Ovary (tissue), 10 donors: ENCODE results near the gene STAT5B. TPM values are rescaled to one million over a fixed set of nuclear protein-coding genes. Genes with fewer than 3 reads are reported as not detected.

Source experiments
- DNase-seq, 5 donors: peaks; one replicate each; pipeline ENCODE4 v3.0.0-alpha.2; 2019 to 2020
- H3K27ac ChIP-seq, 2 donors: fragments of 200-600 bp; one replicate each; pipeline versions ENCODE4 v1.5.1 to v1.8.0; 2019 to 2022
- H3K27me3 ChIP-seq: fragments of 200-600 bp; one replicate; pipeline ENCODE4 v1.8.0; 2022
- H3K36me3 ChIP-seq: fragments of 200-600 bp; sonication (generic); one replicate; pipeline ENCODE4 v1.5.1; 2019
- H3K4me1 ChIP-seq: one replicate; pipeline ENCODE4 v1.8.1; 2013; ENCODE audit warnings: mild to moderate bottlenecking, moderate library complexity; ENCODE audit not compliant: insufficient read depth
- H3K4me3 ChIP-seq: fragments of 200-600 bp; sonication (generic); one replicate; pipeline ENCODE4 v1.5.1; 2017
- H3K9me3 ChIP-seq, 2 donors: fragments of 200-600 bp in 1 of 2; sonication (generic) in 1 of 2; one replicate each; pipeline versions ENCODE4 v1.5.1 to v1.8.1; 2013 to 2019; ENCODE audit warnings: mild to moderate bottlenecking in 1 of 2, moderate library complexity in 1 of 2
- CTCF ChIP-seq, 3 donors: fragments of 450-650 bp in 2 of 3; fragments of 200-600 bp in 1 of 3; IDR thresholded peaks; one replicate each; pipeline versions ENCODE4 v1.5.1 to v1.8.0; 2016 to 2022; ENCODE audit warnings: antibody characterized with exemption in 3 of 3, mild to moderate bottlenecking in 1 of 3
- EP300 ChIP-seq: sonication (generic); formaldehyde crosslinking; IDR thresholded peaks from one replicate; pipeline ENCODE4 v1.6.1; 2017; ENCODE audit warnings: antibody characterized with exemption
- POLR2A ChIP-seq: fragments of 450-650 bp; IDR thresholded peaks from one replicate; pipeline ENCODE4 v1.6.1; 2017; ENCODE audit warnings: antibody characterized with exemption, mild to moderate bottlenecking, moderate library complexity
- WGBS, 3 donors: extraction: QIAGEN DNeasy Blood & Tissue Kit in 1 of 3; methylation state at CpG; one replicate each; pipeline versions ENCODE4 v1.1.5 to v1.1.7; 2013 to 2017; 5-methylcytosine and 5-hydroxymethylcytosine counted together
- intact Hi-C, 4 donors: fragments of 100-400 bp; cut with DNase I; formaldehyde crosslinking; loops; one replicate each; pipeline versions ENCODE4 v1.11.0 to v1.15.1; 2022 to 2023
- long read RNA-seq, 3 donors: library from polyadenylated mRNA in 2 of 3; unstranded in 2 of 3; transcript quantifications; one replicate each; pipeline ENCODE4 v2.0.0 and lab custom pipeline, GENCODE V29; 2021 to 2026
- polyA plus RNA-seq, 2 donors: library from polyadenylated mRNA; stranded (reverse); fragments of 200-250 nt in 1 of 2; fragments of 350-450 nt in 1 of 2; fragmentation: Illumina TruSeq in 1 of 2; extraction: RNeasy Lipid Tissue Mini Kit (QIAGEN cat#74804) in 1 of 2; gene quantifications; one replicate each; pipeline ENCODE4 v1.2.3, GENCODE V29; 2013 to 2014
- total RNA-seq, 7 donors: library from RNA; depleted of rRNA in 2 of 7; stranded (reverse); fragments of >200 nt in 2 of 7; fragmentation: NEBNext Ultra II Directional in 3 of 7; extraction: Animal tissue kit (Norgen Biotek cat#: 25700) in 3 of 7; gene quantifications; one replicate each; pipeline versions ENCODE4 v1.1.0 to v1.2.4, GENCODE V29; 2016 to 2023
- donor health status: DM: no; HTN: no; CAD: no; lungs with moderate emphysema.
- donor health status: DM: no; HTN: no; CAD: no.
- donor health status: Bipolar disorder and iron deficiency.
- donor health status: DM: yes; HTN: yes; CAD: no.
- donor health status: DM: no; HTN: no; CAD: no.
- donor health status: DM: yes; HTN: yes; CAD: no.

STAT5B gene
- total RNA-seq (100 to 1,000 TPM in 4 of 7 donors, 10 to 100 TPM in 3; 66.7 to 176 (median 128) TPM), polyA plus RNA-seq (100 to 1,000 TPM in 1 of 2 donors, 10 to 100 TPM in 1; 66.1 to 108 TPM)
- long read RNA-seq, donor 1, full-length matches to known transcripts: 3 of 81 reads
- long read RNA-seq, donor 1, partial matches to known transcripts: 66 of 81 reads
- long read RNA-seq, donor 1, other reads (novel, unspliced or antisense): 12 of 81 reads
- long read RNA-seq, donor 2, full-length matches to known transcripts: 9 of 9 reads
- long read RNA-seq, donor 2, partial matches to known transcripts: 0 of 9 reads
- long read RNA-seq, donor 2, other reads (novel, unspliced or antisense): 0 of 9 reads
- long read RNA-seq, donor 3, full-length matches to known transcripts: 237 of 421 reads
- long read RNA-seq, donor 3, partial matches to known transcripts: 50 of 421 reads
- long read RNA-seq, donor 3, other reads (novel, unspliced or antisense): 134 of 421 reads

GRCh38 chr17:42276359-42276608 is at the start of gene STAT5B:
STAT5B (minus strand) TSS chr17:42276391; CDS start chr17:42232127, 44,264 bp downstream.
- no peaks in the 10 kb centered on the region for H3K27me3 ChIP-seq
- H3K27ac ChIP-seq: peak within 1 kb of the TSS; percentile 78 to 86
- H3K36me3 ChIP-seq: no peaks in the 10 kb centered on the region
- intact Hi-C loops: no loop called here
- no peaks in the 10 kb centered on the region for H3K9me3 ChIP-seq
- H3K4me1 ChIP-seq: peaks cover 3% of the 10 kb centered on the region
- TF ChIP-seq EP300: no peak
- TF ChIP-seq POLR2A: peak; percentile 67
- WGBS, 3 donors: 0 to 1% methylated on average over 19 to 42 of the region's 47 CpGs; no CpG with 5 or more reads in 1 of the 3 donors
- H3K4me3 ChIP-seq: peak within 1 kb of the TSS; percentile 82
- peak; percentile 67 to 85 (median 77) for DNase-seq

- H3K4me3 ChIP-seq: no peak overlapping the region
- no peaks in the 10 kb centered on the region for H3K36me3 ChIP-seq
- H3K9me3 ChIP-seq: no peaks in the 10 kb centered on the region
- WGBS, 3 donors: 67 to 82% (median 80%) methylated on average over 7 of the region's 7 CpGs
- H3K27me3 ChIP-seq: no peaks in the 10 kb centered on the region
- no peak for DNase-seq
- no peak for TF ChIP-seq CTCF (IDR thresholded peaks at IDR 0.05)
- TF ChIP-seq POLR2A: no peak
- no peak for TF ChIP-seq EP300
- intact Hi-C loops: no loop called here
- H3K27ac ChIP-seq: no peak overlapping the region
- peaks cover 3% of the 10 kb centered on the region for H3K4me1 ChIP-seq
These were observed 48.8 kb upstream of the STAT5B start for GRCh38 chr17:42325026-42325425.

DNA sequence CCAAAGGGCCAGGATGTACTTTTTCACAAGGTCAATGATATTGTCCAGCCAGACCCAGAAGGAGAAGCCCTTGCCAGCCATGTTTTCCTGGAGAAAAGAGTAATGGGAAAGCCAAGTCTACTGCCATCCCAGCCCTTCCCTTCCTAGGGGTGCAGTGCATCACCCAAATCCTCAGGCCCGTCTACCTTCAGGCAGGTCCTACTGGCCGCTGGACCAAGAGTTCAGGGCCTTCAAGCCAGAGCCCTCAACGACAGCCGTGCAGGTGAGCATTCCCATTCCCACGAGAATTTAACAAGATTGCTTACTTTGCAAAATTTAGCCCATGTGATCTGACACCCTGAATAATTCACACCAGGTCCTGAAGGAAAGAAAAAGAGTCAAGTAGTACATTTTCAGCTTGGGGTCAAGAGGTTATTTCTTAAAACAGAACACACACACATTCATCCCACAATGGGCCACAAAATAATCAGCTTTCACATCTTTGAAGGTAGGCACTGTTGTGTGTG is 47.1 kb upstream of the STAT5B start:
- DNase-seq: no peak
- intact Hi-C loops: loop anchor here (1.0 to 5.0 kb wide), 6 partner anchors 83 to 204 kb away; no protein-coding TSS in a partner anchor

DNA sequence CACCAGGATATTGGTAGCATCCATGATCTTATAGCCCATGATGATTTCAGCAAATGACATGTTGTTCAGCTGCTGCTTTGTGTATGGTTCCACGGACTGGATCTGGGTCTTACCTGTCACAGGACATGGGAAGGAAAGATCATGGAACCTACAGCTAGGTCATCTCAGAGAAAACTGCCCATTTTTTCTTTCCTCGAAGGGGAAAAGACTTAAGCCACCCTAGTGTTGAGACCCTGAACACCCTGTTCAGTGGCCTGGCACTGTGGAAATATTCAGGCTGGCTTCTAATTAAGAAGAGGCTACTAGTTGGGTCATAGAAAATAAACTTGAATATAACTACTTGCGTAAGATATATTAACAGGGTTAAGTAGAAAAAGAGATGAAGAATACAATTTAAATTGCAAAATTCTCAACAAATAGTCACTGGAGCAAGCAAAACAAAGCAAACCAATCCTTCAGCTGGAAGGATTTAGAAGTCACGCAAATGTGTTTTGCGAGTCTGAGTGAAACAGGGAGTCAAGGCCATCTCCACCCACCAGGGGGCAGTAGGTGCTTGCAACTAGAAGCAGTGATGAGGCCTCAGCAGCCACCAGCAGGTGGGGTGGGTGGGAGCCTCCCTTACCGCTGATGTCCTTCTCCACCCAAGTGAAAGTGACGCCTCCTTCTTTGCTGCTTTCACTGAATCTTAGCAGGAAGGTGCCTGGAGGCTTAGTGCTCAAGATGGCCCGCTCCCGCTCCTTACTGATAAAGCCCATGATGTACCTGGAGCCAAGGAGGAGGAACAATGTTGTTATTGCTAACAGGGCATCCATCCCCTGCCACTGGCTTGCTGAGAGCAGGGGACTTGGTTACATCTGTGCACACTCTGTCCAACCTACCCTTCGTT is 46.4 kb upstream of the STAT5B start:
- H3K9me3 ChIP-seq: no peaks in the 10 kb centered on the region
- H3K4me3 ChIP-seq: no peak overlapping the region
- peaks cover 3% of the 10 kb centered on the region for H3K4me1 ChIP-seq
- peak; percentile 90 to 96 (median 94) for DNase-seq
- H3K27ac ChIP-seq: no peak overlapping the region
- H3K36me3 ChIP-seq: no peaks in the 10 kb centered on the region
- intact Hi-C loops: loop anchor here (1.0 to 5.0 kb wide), 6 partner anchors 84 to 205 kb away; no protein-coding TSS in a partner anchor
- H3K27me3 ChIP-seq: no peaks in the 10 kb centered on the region
- TF ChIP-seq CTCF (IDR thresholded peaks at IDR 0.05): peak; percentile 96 to 100 (median 99)
- TF ChIP-seq POLR2A: peak; percentile 42
- TF ChIP-seq EP300: no peak
- 37 to 38% (median 38%) methylated on average over 10 of the region's 10 CpGs for WGBS, 3 donors

More for the DNA sequence above, 47.1 kb upstream of the STAT5B start:
- Histone ChIP-seq H3K9me3 (no peaks in the 10 kb centered on the region), H3K27ac (no peak overlapping the region), H3K27me3 (no peaks in the 10 kb centered on the region), H3K36me3 (no peaks in the 10 kb centered on the region), H3K4me1 (peaks cover 3% of the 10 kb centered on the region), H3K4me3 (no peak overlapping the region)
- no peak for TF ChIP-seq EP300
- no peak for TF ChIP-seq POLR2A
- no peak for TF ChIP-seq CTCF (IDR thresholded peaks at IDR 0.05)
- WGBS, 3 donors: 74 to 81% (median 76%) methylated on average over 5 of the region's 5 CpGs
